GM18517 (cell line): ENCODE results near the gene ATP4A.

ENCODE experiments used
- ATAC-seq: cut with Tn5 transposase; IDR thresholded peaks from one replicate; pipeline ENCODE4 v1.9.1; 2021; ENCODE audit warnings: mild to moderate bottlenecking, moderate library complexity; ENCODE audit not compliant: unreplicated experiment

Gene ATP4A

DNA sequence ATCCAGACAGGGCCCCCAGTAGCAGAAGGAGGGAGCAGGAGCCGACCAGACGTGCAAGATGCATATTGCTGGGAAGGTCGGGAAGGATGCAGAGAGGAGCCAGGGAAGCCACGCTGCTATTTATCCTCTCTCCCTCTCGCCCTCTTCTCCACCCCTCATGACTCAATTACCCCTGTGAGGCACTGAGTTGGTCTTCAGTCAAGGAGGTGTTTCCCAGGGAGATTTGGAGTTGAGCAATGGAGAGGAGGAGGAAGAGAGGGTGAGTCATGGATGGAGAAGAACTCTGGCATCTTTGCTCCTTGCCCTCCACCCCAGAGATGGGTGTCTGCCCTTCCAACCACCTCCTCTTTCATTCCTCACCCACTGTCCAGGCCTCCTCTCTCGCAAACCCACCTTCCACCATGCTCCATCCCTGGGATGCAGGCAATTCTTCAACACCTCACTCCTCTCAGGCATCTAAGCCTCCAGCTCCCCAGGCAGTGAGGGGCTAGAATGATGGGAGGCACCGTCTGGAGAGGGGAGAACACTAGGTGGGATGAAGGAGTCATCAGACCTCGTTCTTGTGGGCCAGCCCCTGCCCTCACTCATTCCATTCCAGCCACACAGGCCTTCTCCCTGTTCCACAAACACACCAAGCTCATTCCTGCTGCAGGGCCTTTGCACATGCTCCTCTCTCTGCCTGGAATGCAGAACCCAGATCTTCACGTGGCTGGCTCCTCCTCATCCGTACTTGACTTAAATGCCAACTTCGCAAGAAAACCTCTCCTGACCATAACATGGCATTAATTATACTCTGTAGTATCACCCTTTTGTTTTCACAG lies 35.0 kb downstream of the ATP4A start, which contains the start of gene SBSN:
Gene SBSN, minus strand, starts transcription at position 94 of the 821 bp plus-strand sequence. Its CDS starts 30 bp downstream, at position 64.
- ATAC-seq: no peak

DNA sequence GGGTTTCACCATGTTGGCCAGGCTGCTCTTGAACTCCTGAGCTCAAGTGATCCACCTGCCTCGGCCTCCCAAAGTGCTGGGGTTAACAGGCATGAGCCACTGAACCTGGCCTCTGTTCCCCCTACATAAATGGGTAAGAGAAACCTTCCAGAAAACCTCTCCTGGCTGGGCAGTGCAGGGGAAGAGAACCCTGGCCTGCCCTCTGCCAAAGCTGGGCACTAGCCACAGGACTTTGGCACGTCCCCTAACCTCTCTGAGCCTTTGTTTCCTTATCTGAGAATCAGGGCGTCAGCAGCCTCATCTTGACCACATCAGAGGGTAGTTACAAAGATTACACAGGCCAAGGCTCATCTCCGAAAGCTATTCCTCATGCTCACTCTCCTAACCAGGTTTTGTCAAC lies 37.6 kb downstream of the ATP4A start:
- ATAC-seq: no peak

DNA sequence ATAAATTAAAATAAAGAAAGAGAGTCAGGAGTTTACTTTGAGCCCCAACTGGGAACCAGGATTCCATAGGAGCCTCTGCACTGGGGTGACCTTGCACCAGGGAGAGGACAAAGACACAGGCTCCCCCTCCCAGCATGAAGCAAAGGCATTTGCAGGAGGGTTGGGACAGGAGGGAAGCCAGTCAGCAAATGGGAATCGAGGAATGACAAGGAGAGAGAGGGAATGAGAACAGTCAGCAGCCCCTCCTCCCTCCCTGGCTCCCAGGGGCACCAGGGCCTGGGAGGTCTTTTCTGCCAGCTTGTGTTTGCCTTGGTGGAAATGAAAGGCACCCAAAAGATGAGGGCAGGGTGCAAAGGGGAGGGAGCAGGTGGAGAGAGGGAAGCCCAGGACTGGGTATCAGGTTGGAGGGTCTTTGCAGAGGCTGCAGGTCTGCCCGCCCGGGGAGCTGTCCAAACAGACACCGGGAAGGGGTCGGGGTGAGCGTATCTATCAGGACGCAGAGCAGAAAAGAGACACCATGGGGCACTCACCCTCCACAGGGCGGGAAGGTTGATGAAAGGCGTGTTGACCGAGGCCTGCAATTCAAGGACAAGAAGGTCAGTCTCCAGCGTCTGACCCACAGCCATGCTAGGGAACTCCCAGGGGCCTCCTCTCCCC lies 39.1 kb downstream of the ATP4A start:
- ATAC-seq: no peak

GRCh38 chr19:35522745-35523327 lies 40.6 kb downstream of the ATP4A start:
- no peak for ATAC-seq

DNA sequence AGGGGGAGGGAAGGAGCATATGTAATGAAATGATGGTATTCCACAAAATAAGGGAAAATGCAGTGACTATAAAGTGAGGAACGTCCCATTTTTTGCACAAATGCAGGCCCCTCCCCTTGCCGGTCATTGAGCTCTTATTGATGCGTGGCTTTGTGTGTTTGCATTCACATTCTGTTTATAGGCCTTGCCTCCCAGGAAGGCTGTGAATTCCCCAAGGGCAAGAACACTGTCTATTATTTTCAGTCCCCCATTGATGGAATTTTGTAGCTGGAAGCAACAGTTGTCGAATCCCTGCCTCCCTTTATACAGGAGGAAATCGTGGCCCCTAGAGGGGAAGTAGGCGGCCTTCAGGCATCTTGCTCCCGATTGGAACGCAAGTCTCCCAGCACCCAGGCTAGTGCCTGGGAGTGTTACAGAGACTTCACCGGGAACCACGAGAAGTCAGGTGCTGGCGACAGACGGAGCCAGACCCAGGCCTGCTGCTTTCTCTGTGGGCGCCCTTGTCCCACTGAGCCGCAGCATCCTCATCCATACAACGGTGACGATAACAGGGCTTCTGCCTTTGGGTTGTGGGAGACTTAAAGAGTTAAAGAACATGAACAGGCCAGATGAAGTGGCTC lies 42.2 kb downstream of the ATP4A start:
- no peak for ATAC-seq

GRCh38 chr19:35519291-35519690 lies 44.2 kb downstream of the ATP4A start:
- no peak for ATAC-seq

- no peak for ATAC-seq
These were observed 45.1 kb downstream of the ATP4A start for GRCh38 chr19:35518313-35518712.

GRCh38 chr19:35517342-35517741 lies 46.1 kb downstream of the ATP4A start:
- no peak for ATAC-seq

DNA sequence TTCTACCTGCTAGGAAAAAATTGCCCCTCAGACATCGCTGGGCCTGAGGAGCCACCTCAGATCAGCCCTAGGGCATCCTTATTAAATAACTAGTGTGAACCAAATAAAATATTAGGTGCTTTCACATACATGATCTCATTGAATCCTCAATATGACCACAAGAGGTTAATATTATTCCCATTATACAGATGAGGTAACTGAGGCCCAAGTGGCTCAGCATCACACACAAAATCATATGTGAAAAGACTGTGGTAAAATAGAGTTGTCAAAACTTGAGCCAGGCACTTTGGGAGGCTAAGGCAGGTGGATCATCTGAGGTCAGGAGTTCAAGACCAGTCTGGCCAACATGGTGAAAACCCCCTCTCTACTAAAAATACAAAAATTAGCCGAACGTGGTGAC lies 47.1 kb downstream of the ATP4A start:
- ATAC-seq: no peak

- no peak for ATAC-seq
These were observed 49.1 kb downstream of the ATP4A start for GRCh38 chr19:35514282-35514809.

- no peak for ATAC-seq
These were observed 49.7 kb downstream of the ATP4A start, which contains the start of gene DMKN for GRCh38 chr19:35513628-35514281. Gene DMKN, minus strand, starts transcription at chr19:35513649. Its CDS starts 174 bp downstream, at chr19:35513475.

DNA sequence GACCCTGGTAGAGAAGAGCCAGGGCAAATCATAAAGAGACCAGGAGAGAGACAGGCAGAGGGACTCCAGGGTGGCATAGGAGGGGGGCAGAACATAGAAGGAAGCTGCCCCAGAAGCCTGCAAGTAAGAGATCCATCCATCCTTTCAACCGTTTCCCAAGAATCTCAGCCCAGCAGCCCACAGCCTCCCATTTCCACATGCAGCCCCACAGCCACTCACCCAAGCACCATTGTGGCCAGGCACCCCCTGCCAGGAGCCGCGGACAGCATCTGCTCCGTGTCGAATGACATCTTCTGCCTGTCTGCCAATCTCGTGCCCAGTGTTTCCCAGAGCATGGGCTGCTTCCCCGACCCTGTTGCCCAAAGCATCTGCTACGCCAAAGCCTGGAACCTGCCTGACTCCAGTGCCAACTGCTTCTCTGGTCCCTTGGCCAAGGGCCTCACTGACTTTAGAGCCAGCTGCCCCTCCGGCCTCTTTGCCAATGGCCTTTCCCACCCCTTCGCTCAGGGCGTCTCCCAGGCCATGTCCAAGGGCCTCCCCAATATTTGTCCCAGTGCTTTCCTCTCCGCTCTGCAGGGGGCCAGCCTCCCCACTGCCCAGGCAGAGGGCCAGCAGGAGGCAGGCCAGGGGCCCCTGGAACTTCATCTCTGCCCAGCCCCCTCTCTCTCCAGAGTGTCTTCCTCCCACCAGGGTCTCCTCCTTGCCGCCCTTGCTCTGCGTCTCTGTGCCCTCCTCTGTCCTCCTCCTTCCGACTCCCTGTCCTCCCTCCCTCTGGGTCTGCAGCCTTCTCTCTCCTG lies 50.4 kb downstream of the ATP4A start:
- ATAC-seq: no peak

GRCh38 chr19:35511337-35511736 lies 52.1 kb downstream of the ATP4A start:
- ATAC-seq: no peak

GRCh38 chr19:35510626-35510964 lies 52.9 kb downstream of the ATP4A start:
- no peak for ATAC-seq

DNA sequence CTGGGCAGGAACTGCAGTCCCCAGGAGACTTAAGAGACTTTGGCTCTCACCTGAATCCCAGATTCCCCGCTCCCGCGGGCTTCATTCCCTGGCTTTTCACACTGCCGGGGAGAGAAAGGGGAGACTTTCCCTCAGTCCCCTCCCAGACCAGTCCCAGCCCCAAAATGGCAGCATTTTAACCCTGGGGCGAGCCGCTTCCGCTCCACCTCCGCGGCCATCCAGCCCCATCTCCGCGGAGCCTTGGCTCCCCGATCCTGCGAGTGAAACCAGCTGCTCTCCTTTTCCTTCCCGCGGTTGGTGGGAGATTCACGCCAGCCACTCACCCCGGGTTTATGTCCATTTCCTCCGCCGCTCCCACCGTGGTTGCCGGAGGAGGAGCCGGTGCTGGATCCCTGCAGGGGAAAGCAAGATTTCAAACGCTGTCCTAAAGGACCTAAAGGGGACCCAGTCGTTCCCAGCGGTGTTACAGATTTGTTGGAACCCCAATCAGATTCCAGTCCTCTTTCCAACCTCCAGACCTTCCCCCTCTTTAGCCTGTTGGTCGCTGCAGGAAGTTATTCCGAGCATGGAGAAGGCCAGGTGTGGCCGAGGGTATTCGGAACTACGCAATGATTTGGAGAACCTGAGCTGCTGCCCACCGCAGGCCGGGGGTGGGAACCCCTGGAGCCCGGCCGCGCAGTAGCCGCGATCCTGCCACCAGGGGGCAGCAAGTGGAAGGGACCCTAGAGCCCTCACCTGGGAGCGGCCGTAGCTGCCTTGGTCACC lies 53.4 kb downstream of the ATP4A start:
- no peak for ATAC-seq

DNA sequence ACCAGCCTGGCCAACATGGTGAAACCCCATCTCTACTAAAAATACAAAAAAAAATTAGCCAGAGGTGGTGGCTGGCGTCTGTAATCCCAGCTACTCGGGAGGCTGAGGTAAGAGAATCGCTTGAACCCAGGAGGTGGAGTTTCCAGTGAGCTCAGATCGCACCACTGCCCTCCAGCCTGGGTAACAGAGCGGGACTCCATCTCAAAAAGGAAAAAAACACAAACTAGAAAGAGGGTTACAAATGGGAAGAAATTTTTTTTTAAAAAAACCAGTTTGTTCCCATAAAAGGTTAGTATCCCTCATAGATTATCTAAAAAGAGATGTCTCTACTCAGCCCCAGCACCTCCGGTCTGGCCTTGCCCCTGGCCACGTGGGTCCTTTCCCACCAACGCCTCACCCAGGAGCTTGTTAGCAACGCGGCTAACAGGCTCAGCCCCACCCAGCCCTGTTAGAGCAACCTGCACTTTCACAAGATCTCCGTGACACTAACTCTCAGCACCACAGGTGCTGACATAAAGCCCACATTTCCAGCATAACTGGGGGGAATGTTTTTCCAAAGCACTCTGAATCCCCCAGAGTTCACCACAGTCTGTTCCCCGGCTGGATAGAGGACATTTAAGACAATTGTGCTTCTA lies 54.3 kb downstream of the ATP4A start:
- no peak for ATAC-seq

DNA sequence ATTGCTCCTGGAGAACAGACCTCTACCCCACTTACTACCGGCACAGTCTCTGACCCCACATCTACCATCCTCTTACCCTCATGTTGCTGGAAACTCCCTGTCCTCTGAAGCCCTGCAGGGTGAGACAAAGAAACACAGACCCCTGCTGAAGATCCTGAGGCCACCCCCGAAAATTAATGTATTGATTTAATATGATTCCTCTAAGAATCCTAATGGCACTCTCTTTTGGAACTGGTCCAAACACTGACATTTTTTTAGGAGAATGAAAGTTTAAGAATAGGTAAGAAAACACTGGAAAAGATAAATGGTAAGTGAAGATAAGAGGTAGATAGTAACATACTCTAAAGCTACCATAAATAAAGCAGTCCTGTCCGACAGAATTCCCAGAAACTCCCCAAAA lies 55.3 kb downstream of the ATP4A start:
- no peak for ATAC-seq

DNA sequence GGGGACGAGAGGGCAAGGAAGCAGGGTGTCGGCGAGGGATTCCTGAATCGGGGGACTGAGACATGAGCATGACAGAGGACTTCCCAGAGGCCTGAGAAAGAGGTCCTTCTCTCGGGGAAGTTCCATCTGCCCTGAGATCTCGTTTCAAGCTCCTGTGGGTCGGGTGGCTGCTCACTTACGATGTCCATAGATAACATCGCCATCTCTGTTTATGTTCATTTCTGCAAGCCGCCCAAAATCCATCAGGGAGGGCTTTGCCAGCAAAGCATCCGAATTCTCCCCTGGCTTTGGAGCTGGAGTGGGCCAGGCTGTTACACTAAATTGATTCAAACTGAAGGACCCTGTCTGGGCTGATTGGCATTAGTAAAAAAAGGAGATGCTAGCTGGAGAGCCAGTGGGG lies 55.9 kb downstream of the ATP4A start:
- no peak for ATAC-seq

DNA sequence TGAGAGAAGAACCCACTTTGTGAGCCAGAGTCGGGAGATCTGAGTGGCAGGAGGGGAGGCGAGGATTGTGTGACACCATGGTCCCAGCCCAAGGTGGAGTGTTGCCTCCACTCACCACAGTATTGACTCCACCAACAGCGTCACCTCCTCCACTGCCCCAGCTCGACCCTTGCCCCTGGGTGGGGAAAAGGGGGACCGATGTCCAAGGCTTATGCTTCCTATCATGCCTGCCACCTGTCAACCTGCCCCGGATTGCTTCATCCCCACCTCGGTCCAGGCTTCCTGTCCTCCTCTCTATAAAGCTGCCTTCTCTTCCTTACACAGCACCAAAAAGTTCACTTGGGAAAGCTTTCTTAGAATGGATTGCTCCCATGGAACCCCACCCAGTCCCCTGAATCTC lies 57.4 kb downstream of the ATP4A start:
- ATAC-seq: no peak
